GM12872 (cell line): ENCODE data around the gene ZNF862.

ENCODE experiments used
- TF ChIP-seq, protein P1 (sequence below): IDR thresholded peaks from 3 replicates; pipeline ENCODE4 v1.5.1; 2011; ENCODE audit warnings: low read depth, mild to moderate bottlenecking, low read length, moderate library complexity; ENCODE audit not compliant: insufficient read depth

The ZNF862 gene

DNA sequence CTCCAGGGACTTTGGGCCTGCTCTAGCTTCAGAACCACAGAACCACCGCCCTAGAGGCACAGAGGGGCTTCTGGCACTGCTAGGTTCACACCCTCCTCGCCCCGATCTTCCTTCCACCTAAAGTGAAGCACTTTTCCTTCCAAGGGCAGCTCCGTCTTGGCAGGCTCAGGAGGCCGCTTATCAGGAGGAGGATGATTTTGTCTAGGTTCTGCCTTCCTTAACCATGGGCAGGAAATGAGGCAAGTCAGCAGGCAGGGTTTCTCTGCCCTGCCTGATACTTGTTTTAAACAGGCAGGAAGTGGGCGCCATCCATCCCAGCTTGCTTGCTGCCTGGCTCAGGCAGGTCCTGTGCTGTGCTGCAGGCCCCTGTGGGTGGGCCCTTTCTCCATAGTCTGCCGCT, 27.3 kb downstream of the ZNF862 start:
- TF ChIP-seq, protein P1, sequence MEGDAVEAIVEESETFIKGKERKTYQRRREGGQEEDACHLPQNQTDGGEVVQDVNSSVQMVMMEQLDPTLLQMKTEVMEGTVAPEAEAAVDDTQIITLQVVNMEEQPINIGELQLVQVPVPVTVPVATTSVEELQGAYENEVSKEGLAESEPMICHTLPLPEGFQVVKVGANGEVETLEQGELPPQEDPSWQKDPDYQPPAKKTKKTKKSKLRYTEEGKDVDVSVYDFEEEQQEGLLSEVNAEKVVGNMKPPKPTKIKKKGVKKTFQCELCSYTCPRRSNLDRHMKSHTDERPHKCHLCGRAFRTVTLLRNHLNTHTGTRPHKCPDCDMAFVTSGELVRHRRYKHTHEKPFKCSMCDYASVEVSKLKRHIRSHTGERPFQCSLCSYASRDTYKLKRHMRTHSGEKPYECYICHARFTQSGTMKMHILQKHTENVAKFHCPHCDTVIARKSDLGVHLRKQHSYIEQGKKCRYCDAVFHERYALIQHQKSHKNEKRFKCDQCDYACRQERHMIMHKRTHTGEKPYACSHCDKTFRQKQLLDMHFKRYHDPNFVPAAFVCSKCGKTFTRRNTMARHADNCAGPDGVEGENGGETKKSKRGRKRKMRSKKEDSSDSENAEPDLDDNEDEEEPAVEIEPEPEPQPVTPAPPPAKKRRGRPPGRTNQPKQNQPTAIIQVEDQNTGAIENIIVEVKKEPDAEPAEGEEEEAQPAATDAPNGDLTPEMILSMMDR = no peak

DNA sequence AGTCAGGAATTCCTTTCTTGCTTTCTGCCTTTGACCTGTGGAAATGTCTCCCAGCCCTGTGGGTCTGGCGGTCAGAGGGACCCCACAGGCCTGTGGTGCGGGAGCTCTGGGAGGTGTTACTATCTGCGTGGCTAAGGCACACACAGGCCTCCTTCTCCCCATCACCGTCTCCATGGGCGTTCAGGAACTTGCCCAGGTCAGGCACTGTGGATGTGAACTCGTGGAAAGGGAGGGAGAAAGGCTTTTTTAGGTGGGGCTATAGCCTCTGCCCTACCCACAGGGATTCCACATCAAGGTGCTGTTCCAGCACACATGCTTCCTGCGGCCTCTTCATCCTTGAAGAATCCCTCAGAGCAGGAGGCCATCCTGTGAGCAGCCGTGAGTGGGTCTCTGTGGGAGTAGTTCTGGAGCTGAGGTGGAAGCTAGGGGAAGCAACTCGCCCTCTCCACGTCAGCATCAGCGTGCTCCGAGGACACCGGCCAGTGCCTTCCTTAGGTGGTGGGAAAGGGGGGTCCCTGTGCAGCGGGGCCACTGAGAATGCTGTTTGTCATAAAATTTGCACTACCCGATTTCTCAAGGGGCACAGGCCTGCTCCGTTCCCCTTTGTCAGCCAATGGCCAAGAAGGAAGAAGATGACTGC, 28.1 kb downstream of the ZNF862 start:
- TF ChIP-seq, protein P1 = no peak

DNA sequence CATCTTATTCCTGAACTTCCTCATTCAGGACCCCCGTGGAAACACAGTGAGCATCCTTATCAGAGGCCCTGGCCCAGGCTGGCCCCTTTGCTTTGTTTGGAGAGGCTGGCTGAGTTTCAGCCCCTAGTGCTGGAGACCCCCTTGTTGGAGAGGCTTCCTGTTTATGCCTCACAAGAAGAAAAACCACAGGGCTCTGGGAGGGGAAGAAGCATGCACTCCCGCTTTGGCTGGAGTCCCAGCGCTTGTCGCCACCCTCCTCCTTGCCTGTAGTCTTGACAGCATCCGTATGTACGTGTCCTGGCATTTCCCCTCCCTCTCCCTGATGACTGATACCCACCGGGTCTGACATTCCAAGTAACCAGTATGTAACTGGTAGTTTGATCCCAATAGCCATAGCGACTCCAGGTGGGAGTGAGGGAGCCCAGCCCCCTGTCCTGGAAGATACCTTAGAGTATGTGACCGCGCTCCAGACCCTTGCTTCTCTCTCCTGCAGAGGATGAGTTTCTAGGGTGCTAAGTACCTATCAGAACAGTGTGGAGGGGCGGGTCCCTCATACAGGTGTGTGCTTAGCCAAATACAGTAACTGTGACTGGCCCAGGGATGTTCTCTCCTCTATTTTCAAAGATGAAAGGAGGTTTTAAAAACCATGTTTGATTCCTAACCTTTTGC, 28.7 kb downstream of the ZNF862 start:
- TF ChIP-seq, protein P1 = no peak

GRCh38 chr7:149867762-149868622, 29.8 kb downstream of the ZNF862 start:
- TF ChIP-seq, protein P1 = no peak

- TF ChIP-seq, protein P1 = no peak
Observed at GRCh38 chr7:149868623-149869290, 30.6 kb downstream of the ZNF862 start.

DNA sequence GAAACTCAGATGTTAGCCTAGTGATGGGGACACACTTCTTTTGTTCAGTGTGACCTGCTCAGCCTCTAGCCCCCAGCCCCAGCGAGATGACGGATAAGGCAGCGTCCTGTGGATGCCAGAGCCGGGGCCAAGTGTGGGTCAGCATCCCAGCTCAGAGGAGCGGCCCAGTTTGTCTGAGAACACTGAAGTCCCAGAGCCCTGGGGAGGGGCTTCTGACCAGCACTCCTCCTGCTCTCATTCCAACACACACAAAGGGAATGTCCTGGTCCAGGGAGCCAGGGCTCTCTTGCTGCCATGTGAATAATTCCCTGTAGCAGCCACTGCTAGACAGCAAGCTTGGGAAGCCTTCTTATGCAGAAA, 31.1 kb downstream of the ZNF862 start:
- TF ChIP-seq, protein P1 = no peak

GRCh38 chr7:149869867-149870266, 31.7 kb downstream of the ZNF862 start:
- TF ChIP-seq, protein P1 = no peak
